Pancreas (tissue), 10 donors: Measurements from ENCODE around the gene ZEB1. TPM values are rescaled to one million over a fixed set of nuclear protein-coding genes. Genes with fewer than 3 reads are reported as not detected.

Experiments
- ATAC-seq, 4 donors: fragments of 200-7000 bp; cut with Tn5 transposase; one replicate each; pipeline versions ENCODE4 v1.8.0 to v1.9.1; 2020; ENCODE audit warnings: mild to moderate bottlenecking in 4 of 4, moderate library complexity in 4 of 4
- DNase-seq, 6 donors: peaks; one replicate each; pipeline ENCODE4 v3.0.0-alpha.2; 2020
- FAIRE-seq: peaks from 2 replicates; lab custom pipeline; 2012; peaks lifted over from hg19 to GRCh38; lab: Jason Lieb, UNC
- H3K27ac ChIP-seq, 4 donors: fragments of 200-600 bp; sonication (generic); 1 replicate in 3 of 4; 2 replicates in 1 of 4; pipeline versions ENCODE4 v1.5.0 to v1.8.0; 2020
- H3K27me3 ChIP-seq, 4 donors: fragments of 200-600 bp; one replicate each; pipeline ENCODE4 v1.8.0; 2021
- H3K36me3 ChIP-seq, 3 donors: fragments of 200-600 bp; sonication (generic) in 1 of 3; one replicate each; pipeline versions ENCODE4 v1.5.0 to v1.8.0; 2020 to 2021
- H3K4me1 ChIP-seq, 3 donors: fragments of 200-600 bp; one replicate each; pipeline ENCODE4 v1.8.0; 2021
- H3K4me3 ChIP-seq, 4 donors: fragments of 200-600 bp; sonication (generic) in 2 of 4; one replicate each; pipeline versions ENCODE4 v1.5.0 to v1.8.0; 2020 to 2021
- H3K9me3 ChIP-seq, 4 donors: fragments of 200-600 bp; one replicate each; pipeline ENCODE4 v1.8.0; 2021
- CTCF ChIP-seq, 4 donors: fragments of 200-600 bp; sonication (generic) in 3 of 4; IDR thresholded peaks; one replicate each; pipeline versions ENCODE4 v1.5.0 to v1.8.0; 2021; ENCODE audit warnings: antibody characterized with exemption in 4 of 4
- WGBS, 2 donors: extraction: QIAGEN DNeasy Blood & Tissue Kit; methylation state at CpG; one replicate each; pipeline ENCODE4 v1.1.7; 2013; 5-methylcytosine and 5-hydroxymethylcytosine counted together
- intact Hi-C, 3 donors: fragments of 100-400 bp; cut with DNase I; formaldehyde crosslinking; loops; one replicate each; pipeline versions ENCODE4 v1.11.1 to v1.14.2; 2022
- polyA plus RNA-seq, 2 donors: library from polyadenylated mRNA; stranded (reverse); fragments of 200-250 nt; gene quantifications; one replicate each; pipeline ENCODE4 v1.2.3, GENCODE V29; 2013
- total RNA-seq, 6 donors: library from RNA; stranded (reverse); fragmentation: NEBNext Ultra II Directional in 4 of 6; extraction: Animal tissue kit (Norgen Biotek cat#: 25700) in 4 of 6; gene quantifications; one replicate each; pipeline versions ENCODE4 v1.2.1 to v1.2.4, GENCODE V29; 2021 to 2023
- donor health status: healthy with polysubstance abuse.
- donor health status: DM: no; HTN: no; CAD: no; lungs with moderate emphysema.
- donor health status: DM: no; HTN: no; CAD: no.
- donor health status: control.
- donor health status: control.
- donor health status: Bipolar disorder and iron deficiency.
- donor health status: DM: yes; HTN: yes; CAD: no.
- donor health status: DM: no; HTN: no; CAD: no.
- donor health status: DM: no; HTN: no; CAD: no.
- donor health status: DM: yes; HTN: yes; CAD: no.

Gene ZEB1
- total and polyA plus RNA-seq, 8 donors = 3.2 to 21.6 (median 5.0) TPM

GRCh38 chr10:31413325-31413724 lies 94.3 kb downstream of the ZEB1 start:
- TF ChIP-seq CTCF (IDR thresholded peaks at IDR 0.05) = no peak
- no peak for FAIRE-seq
- ATAC-seq = no peak
- Histone ChIP-seq H3K9me3 (no peaks in the 10 kb centered on the region), H3K36me3 (no peaks in the 10 kb centered on the region), H3K4me1 (no peaks in the 10 kb centered on the region), H3K27ac (no peak overlapping the region), H3K4me3 (no peak overlapping the region), H3K27me3 (no peaks in the 10 kb centered on the region)
- WGBS, 2 donors = 39 to 56% methylated on average over 1 of the region's 1 CpG
- no peak for DNase-seq
- intact Hi-C loops = no loop called here

DNA sequence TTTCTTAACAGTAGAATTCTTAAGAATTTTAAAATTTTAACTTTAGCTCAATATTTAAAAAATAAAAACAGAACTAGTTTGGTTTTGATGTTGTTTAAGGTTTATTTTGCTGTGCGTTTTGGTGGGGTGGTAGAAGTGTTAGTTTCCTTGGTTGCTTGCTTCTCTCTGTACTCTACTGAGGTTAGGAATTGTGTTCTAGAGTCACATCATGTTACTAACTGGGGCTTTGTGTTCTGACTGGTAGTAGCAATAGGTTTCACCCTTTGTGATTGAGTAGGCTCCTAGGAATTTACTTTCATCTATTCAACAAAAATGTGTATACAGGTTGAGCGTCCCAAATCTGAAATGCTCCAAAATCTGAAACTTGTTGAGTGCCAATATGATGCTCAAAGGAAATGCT lies 99.5 kb downstream of the ZEB1 start:
- no peak for TF ChIP-seq CTCF (IDR thresholded peaks at IDR 0.05)
- DNase-seq (no peak), FAIRE-seq (no peak), ATAC-seq (no peak)
- no peaks in the 10 kb centered on the region for H3K27me3 ChIP-seq
- H3K36me3 ChIP-seq = no peaks in the 10 kb centered on the region
- 82 to 83% methylated on average over 2 of the region's 2 CpGs for WGBS, 2 donors
- H3K4me3 ChIP-seq = no peak overlapping the region
- no peaks in the 10 kb centered on the region for H3K9me3 ChIP-seq
- no peak overlapping the region for H3K27ac ChIP-seq
- H3K4me1 ChIP-seq = no peaks in the 10 kb centered on the region
- intact Hi-C loops = no loop called here

GRCh38 chr10:31419394-31420063 lies 100.5 kb downstream of the ZEB1 start:
- no peaks in the 10 kb centered on the region for H3K27me3 ChIP-seq
- no peak for DNase-seq
- FAIRE-seq = no peak
- H3K36me3 ChIP-seq = no peaks in the 10 kb centered on the region
- no peaks in the 10 kb centered on the region for H3K4me1 ChIP-seq
- H3K4me3 ChIP-seq = no peak overlapping the region
- intact Hi-C loops = no loop called here
- TF ChIP-seq CTCF (IDR thresholded peaks at IDR 0.05) = no peak
- ATAC-seq = no peak
- WGBS, 2 donors = 67 to 71% methylated on average over 4 of the region's 4 CpGs
- H3K9me3 ChIP-seq = no peaks in the 10 kb centered on the region
- H3K27ac ChIP-seq = no peak overlapping the region

- FAIRE-seq (no peak), ATAC-seq (no peak), DNase-seq (no peak)
- H3K9me3 ChIP-seq = no peaks in the 10 kb centered on the region
- no peak overlapping the region for H3K4me3 ChIP-seq
- no peak overlapping the region for H3K27ac ChIP-seq
- no peaks in the 10 kb centered on the region for H3K36me3 ChIP-seq
- intact Hi-C loops = no loop called here
- TF ChIP-seq CTCF (IDR thresholded peaks at IDR 0.05) = no peak
- H3K27me3 ChIP-seq = no peaks in the 10 kb centered on the region
- WGBS, 2 donors = 87 to 100% methylated on average over 1 of the region's 1 CpG
- H3K4me1 ChIP-seq = no peaks in the 10 kb centered on the region
Observed at GRCh38 chr10:31421322-31421721, 102.3 kb downstream of the ZEB1 start.

DNA sequence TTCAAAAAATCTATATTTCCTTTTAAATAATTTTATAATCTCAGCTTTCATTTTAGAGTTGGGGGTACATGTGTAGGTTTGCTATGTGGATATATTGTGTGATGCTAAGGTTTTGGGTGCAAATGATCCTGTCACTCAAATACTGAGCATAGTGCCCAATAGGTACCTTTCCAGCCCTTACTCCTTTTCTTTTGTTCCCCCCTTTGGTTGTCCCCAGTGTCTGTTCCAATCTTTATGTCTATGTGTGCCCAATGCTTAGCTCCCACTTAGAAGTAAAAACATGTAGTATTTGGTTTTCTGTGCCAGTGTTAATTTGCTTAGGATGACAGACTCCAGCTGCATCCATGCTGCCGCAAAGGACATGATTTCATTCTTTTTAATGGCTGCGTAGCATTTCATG lies 103.6 kb downstream of the ZEB1 start:
- Histone ChIP-seq H3K27ac (no peak overlapping the region), H3K4me3 (no peak overlapping the region), H3K9me3 (no peaks in the 10 kb centered on the region), H3K4me1 (no peaks in the 10 kb centered on the region), H3K36me3 (no peaks in the 10 kb centered on the region), H3K27me3 (no peaks in the 10 kb centered on the region)
- no peak for ATAC-seq
- WGBS, 2 donors = 94 to 96% methylated on average over 2 of the region's 2 CpGs
- DNase-seq = no peak
- TF ChIP-seq CTCF (IDR thresholded peaks at IDR 0.05) = no peak
- intact Hi-C loops = no loop called here
- no peak for FAIRE-seq
